ENCODE results near the gene PPM1B.
A peak's percentile ranks its signal among the peaks of the same experiment; 100 is the strongest.

Gene PPM1B

DNA sequence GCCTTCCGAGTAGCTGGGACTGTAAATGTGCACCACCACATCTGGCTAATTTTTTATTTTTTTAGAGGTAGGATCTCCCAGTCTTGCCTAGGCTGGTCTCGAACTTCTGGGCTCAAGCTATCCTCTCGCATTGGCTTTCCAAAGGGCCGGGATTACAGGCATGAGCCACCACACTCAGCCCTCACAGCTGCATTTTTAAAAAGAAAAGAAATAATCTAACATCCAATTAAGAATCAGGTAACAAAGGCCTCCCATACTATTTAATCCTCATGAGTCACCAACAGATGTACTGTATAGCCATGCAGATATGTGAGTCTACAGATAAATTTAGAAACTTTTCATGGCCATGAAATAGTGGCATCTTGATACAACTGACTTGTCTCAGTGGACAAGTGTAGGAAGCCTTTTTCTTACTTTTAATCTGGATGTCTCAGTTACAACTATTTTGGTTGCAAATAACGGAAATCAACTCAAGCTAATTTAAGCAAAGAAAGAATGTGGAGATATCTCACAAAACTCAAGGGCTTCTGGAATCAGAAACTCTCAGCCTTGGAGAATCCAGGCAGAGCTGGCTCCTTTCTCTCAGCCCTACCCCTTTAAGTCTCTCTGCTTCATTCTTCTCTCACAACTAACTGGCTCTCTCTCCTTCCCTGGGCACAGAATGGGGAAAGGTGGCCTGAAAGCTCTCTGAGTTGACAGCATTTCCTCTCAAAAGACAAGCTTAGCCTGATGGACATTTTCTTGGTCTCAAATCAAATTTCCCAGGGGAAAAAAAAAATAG lies 12.8 kb upstream of the PPM1B start:
- H3K9me3 ChIP-seq, result no peaks in the 10 kb centered on the region
- no peak overlapping the region for H3K4me3 ChIP-seq (ENCODE audit: low read depth in 1 of 2, low read length in 1 of 2)
- H3K27me3 ChIP-seq, result no peaks in the 10 kb centered on the region
- H3K4me1 ChIP-seq (ENCODE audit: control insufficient read depth in 1 of 2, insufficient read depth in 1 of 2, low read depth in 1 of 2, low read length in 1 of 2), result no peaks in the 10 kb centered on the region
- TF ChIP-seq, protein P1, sequence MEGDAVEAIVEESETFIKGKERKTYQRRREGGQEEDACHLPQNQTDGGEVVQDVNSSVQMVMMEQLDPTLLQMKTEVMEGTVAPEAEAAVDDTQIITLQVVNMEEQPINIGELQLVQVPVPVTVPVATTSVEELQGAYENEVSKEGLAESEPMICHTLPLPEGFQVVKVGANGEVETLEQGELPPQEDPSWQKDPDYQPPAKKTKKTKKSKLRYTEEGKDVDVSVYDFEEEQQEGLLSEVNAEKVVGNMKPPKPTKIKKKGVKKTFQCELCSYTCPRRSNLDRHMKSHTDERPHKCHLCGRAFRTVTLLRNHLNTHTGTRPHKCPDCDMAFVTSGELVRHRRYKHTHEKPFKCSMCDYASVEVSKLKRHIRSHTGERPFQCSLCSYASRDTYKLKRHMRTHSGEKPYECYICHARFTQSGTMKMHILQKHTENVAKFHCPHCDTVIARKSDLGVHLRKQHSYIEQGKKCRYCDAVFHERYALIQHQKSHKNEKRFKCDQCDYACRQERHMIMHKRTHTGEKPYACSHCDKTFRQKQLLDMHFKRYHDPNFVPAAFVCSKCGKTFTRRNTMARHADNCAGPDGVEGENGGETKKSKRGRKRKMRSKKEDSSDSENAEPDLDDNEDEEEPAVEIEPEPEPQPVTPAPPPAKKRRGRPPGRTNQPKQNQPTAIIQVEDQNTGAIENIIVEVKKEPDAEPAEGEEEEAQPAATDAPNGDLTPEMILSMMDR (IDR thresholded peaks at IDR 0.05), result no peak
- H3K27ac ChIP-seq, result no peak overlapping the region
- H3K36me3 ChIP-seq, result no peaks in the 10 kb centered on the region

DNA sequence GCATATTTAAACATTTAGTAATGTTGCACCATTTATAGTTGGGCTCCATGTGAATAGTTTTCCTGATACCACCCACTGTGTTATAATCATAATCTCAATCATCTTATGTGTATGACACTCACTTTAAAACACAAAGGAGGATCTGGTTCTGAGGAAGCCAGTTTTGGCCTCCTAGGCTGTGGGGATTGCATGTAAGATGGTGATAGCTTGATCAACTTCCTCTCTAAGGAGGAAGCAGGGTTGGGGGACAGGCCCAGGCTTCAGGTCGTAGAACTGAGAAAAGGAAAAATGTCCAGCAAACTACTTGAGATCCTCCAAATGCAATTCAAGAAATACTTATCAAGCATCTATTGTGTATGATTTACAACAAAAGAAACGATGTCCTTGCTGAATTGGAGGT lies 4.9 kb upstream of the PPM1B start:
- no peaks in the 10 kb centered on the region for H3K36me3 ChIP-seq
- H3K4me1 ChIP-seq (ENCODE audit: control insufficient read depth in 1 of 2, insufficient read depth in 1 of 2, low read depth in 1 of 2, low read length in 1 of 2), result peaks cover 29 to 35% of the 10 kb centered on the region in 2 experiments
- peak overlapping the region; percentile 79 for H3K27ac ChIP-seq
- TF ChIP-seq, protein P1 (IDR thresholded peaks at IDR 0.05), result no peak
- H3K4me3 ChIP-seq (ENCODE audit: low read depth in 1 of 2, low read length in 1 of 2), result no peak overlapping the region
- no peaks in the 10 kb centered on the region for H3K27me3 ChIP-seq
- no peaks in the 10 kb centered on the region for H3K9me3 ChIP-seq

DNA sequence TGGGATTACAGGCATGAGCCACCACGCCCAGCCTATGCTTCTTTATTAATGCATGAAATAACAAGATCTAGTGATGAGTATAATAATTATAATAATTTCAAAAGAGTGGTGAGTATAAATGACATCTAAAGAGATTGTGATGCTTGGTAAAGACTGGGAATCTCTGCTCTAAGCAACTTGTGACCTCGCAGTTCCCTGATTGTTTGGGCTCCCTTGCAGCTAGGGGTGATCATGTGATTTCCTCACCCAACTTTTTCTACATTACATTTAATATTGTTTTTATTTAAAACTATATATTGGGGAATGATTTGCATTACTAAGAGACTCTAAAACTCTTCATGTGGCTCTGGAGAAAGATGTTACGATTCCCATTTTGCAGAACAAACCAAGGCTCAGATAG lies 4.1 kb upstream of the PPM1B start:
- Histone ChIP-seq H3K9me3 (no peaks in the 10 kb centered on the region), H3K27ac (peak overlapping the region; percentile 79), H3K36me3 (no peaks in the 10 kb centered on the region), H3K4me3 (ENCODE audit: low read depth in 1 of 2, low read length in 1 of 2) (no peak overlapping the region), H3K27me3 (no peaks in the 10 kb centered on the region), H3K4me1 (ENCODE audit: control insufficient read depth in 1 of 2, insufficient read depth in 1 of 2, low read depth in 1 of 2, low read length in 1 of 2) (peaks cover 30 to 35% of the 10 kb centered on the region in 2 experiments)
- TF ChIP-seq, protein P1 (IDR thresholded peaks at IDR 0.05), result no peak

DNA sequence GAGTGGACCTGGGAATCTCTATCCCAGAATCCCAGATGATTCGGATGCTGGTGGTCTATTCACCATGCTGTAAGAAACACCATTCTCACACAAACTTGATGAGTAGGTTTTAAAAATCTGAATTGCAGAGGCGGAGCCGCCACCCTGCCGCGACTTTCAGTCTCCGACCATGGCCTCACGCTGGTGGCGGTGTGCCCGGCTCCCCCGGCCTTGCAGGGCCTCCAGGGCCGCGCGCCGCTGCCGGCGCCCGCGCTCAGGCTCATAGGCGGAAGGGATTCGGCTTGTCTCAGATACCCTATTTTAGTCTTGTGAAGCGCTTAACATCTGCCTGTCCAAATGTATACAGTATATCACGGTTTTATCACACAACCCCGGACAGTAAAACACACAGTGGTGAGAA lies 2.6 kb upstream of the PPM1B start:
- H3K36me3 ChIP-seq, result no peaks in the 10 kb centered on the region
- H3K27ac ChIP-seq, result no peak overlapping the region
- H3K9me3 ChIP-seq, result no peaks in the 10 kb centered on the region
- TF ChIP-seq, protein P1 (IDR thresholded peaks at IDR 0.05), result no peak
- no peak overlapping the region for H3K4me3 ChIP-seq (ENCODE audit: low read depth in 1 of 2, low read length in 1 of 2)
- no peaks in the 10 kb centered on the region for H3K27me3 ChIP-seq
- H3K4me1 ChIP-seq (ENCODE audit: control insufficient read depth in 1 of 2, insufficient read depth in 1 of 2, low read depth in 1 of 2, low read length in 1 of 2), result peaks cover 45 to 46% of the 10 kb centered on the region in 2 experiments

DNA sequence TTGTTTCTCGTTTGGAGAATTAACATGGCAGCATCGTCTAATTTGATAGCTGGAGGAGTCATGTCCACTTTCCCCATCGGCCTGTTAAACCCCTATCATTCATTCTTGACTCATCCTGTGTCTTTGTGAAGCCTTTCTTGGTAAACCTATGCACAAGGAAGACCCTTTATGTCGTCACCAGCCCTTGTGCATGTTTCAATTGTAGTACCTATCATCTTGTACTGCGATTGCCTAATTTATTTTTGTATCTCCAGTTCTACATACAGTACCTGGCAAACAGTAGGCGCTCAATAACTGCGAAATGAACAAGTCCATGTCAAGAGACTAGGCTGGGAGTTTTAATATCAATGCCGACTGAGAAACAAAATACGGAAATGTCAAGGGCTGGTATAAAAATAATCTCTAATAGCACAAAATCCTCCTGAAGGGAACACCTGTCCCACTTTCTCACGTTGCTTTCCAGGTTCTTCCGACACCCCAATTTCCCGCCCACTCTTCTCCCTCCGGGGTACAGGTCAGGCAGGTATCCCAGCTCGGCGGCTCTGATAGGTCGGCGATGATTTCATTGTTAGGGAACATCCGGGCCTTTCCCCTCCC lies 1.3 kb upstream of the PPM1B start:
- TF ChIP-seq, protein P1 (IDR thresholded peaks at IDR 0.05), result no peak
- peak overlapping the region; percentile 93 to 98 for H3K4me3 ChIP-seq (ENCODE audit: low read depth in 1 of 2, low read length in 1 of 2)
- H3K4me1 ChIP-seq (ENCODE audit: control insufficient read depth in 1 of 2, insufficient read depth in 1 of 2, low read depth in 1 of 2, low read length in 1 of 2), result peaks cover 55 to 57% of the 10 kb centered on the region in 2 experiments
- H3K9me3 ChIP-seq, result no peaks in the 10 kb centered on the region
- H3K27ac ChIP-seq, result peak overlapping the region; percentile 97
- no peaks in the 10 kb centered on the region for H3K27me3 ChIP-seq
- no peaks in the 10 kb centered on the region for H3K36me3 ChIP-seq

Measured in neutrophil (primary cell).